HG03460 (cell line): Measurements from ENCODE around the gene LRWD1.

Source experiments
- ATAC-seq: cut with Tn5 transposase; IDR thresholded peaks from one replicate; pipeline ENCODE4 v1.9.1; 2021; ENCODE audit not compliant: unreplicated experiment

Gene LRWD1

GRCh38 chr7:102464577-102465280, at the start of gene LRWD1, which contains the start of gene ALKBH4:
Gene LRWD1 (plus strand): TSS chr7:102464984. CDS start chr7:102465081, 97 bp downstream.
Gene ALKBH4 (minus strand): TSS chr7:102464863. CDS start chr7:102464836, 27 bp downstream.
- peak; percentile 88 for ATAC-seq

GRCh38 chr7:102415685-102416225, 49.0 kb upstream of the LRWD1 start:
- ATAC-seq = peak; percentile 51

GRCh38 chr7:102416406-102416805, 48.4 kb upstream of the LRWD1 start:
- ATAC-seq = no peak

GRCh38 chr7:102417105-102417504, 47.7 kb upstream of the LRWD1 start:
- ATAC-seq = no peak

GRCh38 chr7:102418592-102418991, 46.2 kb upstream of the LRWD1 start:
- ATAC-seq = no peak

GRCh38 chr7:102421706-102422240, 43.0 kb upstream of the LRWD1 start:
- no peak for ATAC-seq

- no peak for ATAC-seq
Observed at GRCh38 chr7:102424129-102424551, 40.6 kb upstream of the LRWD1 start.

- ATAC-seq = no peak
Observed at GRCh38 chr7:102424787-102425218, 40.0 kb upstream of the LRWD1 start.

- ATAC-seq = peak; percentile 66
Observed at GRCh38 chr7:102425639-102426267, 39.0 kb upstream of the LRWD1 start.

- ATAC-seq = peak; percentile 55
Observed at GRCh38 chr7:102426268-102427018, 38.3 kb upstream of the LRWD1 start.

GRCh38 chr7:102427019-102427405, 37.8 kb upstream of the LRWD1 start:
- ATAC-seq = no peak

- no peak for ATAC-seq
Observed at GRCh38 chr7:102429141-102429899, 35.5 kb upstream of the LRWD1 start.

GRCh38 chr7:102431617-102432298, 33.0 kb upstream of the LRWD1 start:
- ATAC-seq = no peak

- peak; percentile 28 for ATAC-seq
Observed at GRCh38 chr7:102432442-102433218, 32.2 kb upstream of the LRWD1 start.

GRCh38 chr7:102433219-102434038, 31.4 kb upstream of the LRWD1 start, which contains the start of gene ORAI2:
Gene ORAI2 (plus strand): TSS chr7:102433575. CDS start chr7:102438957, 5,382 bp downstream.
- ATAC-seq = peak; percentile 48

- peak; percentile 24 for ATAC-seq
Observed at GRCh38 chr7:102434039-102434486, 30.7 kb upstream of the LRWD1 start.

- ATAC-seq = no peak
Observed at GRCh38 chr7:102436118-102436517, 28.7 kb upstream of the LRWD1 start.
